DOHH2 (cell line): ENCODE measurements around the gene ZFHX3.

Experiments used
- EZH2phosphoT487 ChIP-seq: fragments of 200-600 bp; sonication (generic); IDR thresholded peaks from 2 replicates; pipeline ENCODE4 v1.6.1; 2017; ENCODE audit warnings: borderline replicate concordance, mild to moderate bottlenecking, antibody characterized with exemption, low read length, moderate library complexity, mixed read lengths
- TF ChIP-seq, protein P1 (sequence below): fragments of 200-600 bp; sonication (generic); IDR thresholded peaks from one replicate; pipeline ENCODE4 v1.5.1; 2014; ENCODE audit warnings: antibody characterized with exemption, mild to moderate bottlenecking, low read depth, low read length; ENCODE audit not compliant: poor library complexity, severe bottlenecking

DNA sequence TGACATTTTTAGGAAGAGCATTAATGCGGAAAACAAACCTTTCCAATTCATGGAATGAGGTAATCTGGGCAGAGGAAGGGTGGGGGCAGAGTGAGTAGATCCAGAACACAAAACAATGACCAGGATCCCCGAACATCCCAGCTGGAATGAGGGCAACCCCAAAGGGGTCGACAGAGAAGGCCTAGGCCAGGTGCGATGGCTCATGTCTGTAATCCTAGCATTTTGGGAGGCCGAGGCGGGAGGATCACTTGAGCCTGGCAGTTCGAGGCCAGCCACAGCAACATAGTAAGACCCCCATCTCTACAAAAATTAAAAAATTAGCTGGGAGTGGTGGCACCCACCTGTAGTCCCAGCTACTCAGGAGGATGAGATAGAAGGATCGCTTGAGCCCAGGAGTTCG is 64.7 kb downstream of the ZFHX3 start:
- TF ChIP-seq, protein P1, sequence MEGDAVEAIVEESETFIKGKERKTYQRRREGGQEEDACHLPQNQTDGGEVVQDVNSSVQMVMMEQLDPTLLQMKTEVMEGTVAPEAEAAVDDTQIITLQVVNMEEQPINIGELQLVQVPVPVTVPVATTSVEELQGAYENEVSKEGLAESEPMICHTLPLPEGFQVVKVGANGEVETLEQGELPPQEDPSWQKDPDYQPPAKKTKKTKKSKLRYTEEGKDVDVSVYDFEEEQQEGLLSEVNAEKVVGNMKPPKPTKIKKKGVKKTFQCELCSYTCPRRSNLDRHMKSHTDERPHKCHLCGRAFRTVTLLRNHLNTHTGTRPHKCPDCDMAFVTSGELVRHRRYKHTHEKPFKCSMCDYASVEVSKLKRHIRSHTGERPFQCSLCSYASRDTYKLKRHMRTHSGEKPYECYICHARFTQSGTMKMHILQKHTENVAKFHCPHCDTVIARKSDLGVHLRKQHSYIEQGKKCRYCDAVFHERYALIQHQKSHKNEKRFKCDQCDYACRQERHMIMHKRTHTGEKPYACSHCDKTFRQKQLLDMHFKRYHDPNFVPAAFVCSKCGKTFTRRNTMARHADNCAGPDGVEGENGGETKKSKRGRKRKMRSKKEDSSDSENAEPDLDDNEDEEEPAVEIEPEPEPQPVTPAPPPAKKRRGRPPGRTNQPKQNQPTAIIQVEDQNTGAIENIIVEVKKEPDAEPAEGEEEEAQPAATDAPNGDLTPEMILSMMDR = no peak
- no peak for TF ChIP-seq EZH2phosphoT487
